Posterior cingulate gyrus (tissue), 11 donors: ENCODE data around the gene DMRTB1.

ENCODE experiments used
- DNase-seq, 10 donors: peaks; one replicate each; pipeline versions ENCODE4 v3.0.0 to v3.0.0-alpha.2; 2020 to 2021; ENCODE audit warnings: mixed read lengths in 3 of 10
- intact Hi-C: fragments of 100-400 bp; cut with DNase I; formaldehyde crosslinking; loops from one replicate; pipeline ENCODE4 v1.15.1; 2023

DMRTB1 gene

GRCh38 chr1:53483656-53484055 is 24.5 kb downstream of the DMRTB1 start:
- peak in 3 of 10 donors; percentile 24 to 38 (median 33) for DNase-seq
- intact Hi-C loops: no loop called here

- intact Hi-C loops: loop anchor here (1.0 kb wide), 1 partner anchor 269 kb away; no protein-coding TSS in a partner anchor
- DNase-seq: peak in 3 of 10 donors; percentile 47 to 64 (median 59)
These were observed 25.7 kb downstream of the DMRTB1 start for GRCh38 chr1:53484705-53485477.

GRCh38 chr1:53485478-53486394 is 26.5 kb downstream of the DMRTB1 start:
- intact Hi-C loops: loop anchor here (1.0 kb wide), 1 partner anchor 269 kb away; no protein-coding TSS in a partner anchor
- peak; percentile 64 to 96 (median 82) for DNase-seq

- peak in 3 of 10 donors; percentile 41 to 51 (median 48) for DNase-seq
- intact Hi-C loops: no loop called here
These were observed 27.3 kb downstream of the DMRTB1 start for GRCh38 chr1:53486395-53487026.

- no peak for DNase-seq
- intact Hi-C loops: no loop called here
These were observed 31.2 kb downstream of the DMRTB1 start for GRCh38 chr1:53490351-53490750.

- DNase-seq: peak in 2 of 10 donors; percentile 21 to 34
- intact Hi-C loops: no loop called here
These were observed 36.6 kb downstream of the DMRTB1 start for GRCh38 chr1:53495633-53496345.

- intact Hi-C loops: no loop called here
- peak in 4 of 10 donors; percentile 10 to 55 (median 34) for DNase-seq
These were observed 39.4 kb downstream of the DMRTB1 start for GRCh38 chr1:53498555-53499131.

GRCh38 chr1:53499257-53500203 is 40.3 kb downstream of the DMRTB1 start:
- DNase-seq: peak in 2 of 10 donors; percentile 3 to 78
- intact Hi-C loops: no loop called here

- DNase-seq: peak in 1 of 10 donors; percentile 73
- intact Hi-C loops: no loop called here
These were observed 41.2 kb downstream of the DMRTB1 start for GRCh38 chr1:53500204-53501064.

- DNase-seq: peak in 1 of 10 donors; percentile 54
- intact Hi-C loops: no loop called here
These were observed 42.1 kb downstream of the DMRTB1 start for GRCh38 chr1:53501065-53502005.

GRCh38 chr1:53502641-53503432 is 43.6 kb downstream of the DMRTB1 start:
- peak in 1 of 10 donors; percentile 70 for DNase-seq
- intact Hi-C loops: no loop called here

GRCh38 chr1:53503433-53504217 is 44.4 kb downstream of the DMRTB1 start:
- intact Hi-C loops: no loop called here
- peak in 1 of 10 donors; percentile 68 for DNase-seq

GRCh38 chr1:53504901-53505300 is 45.7 kb downstream of the DMRTB1 start:
- intact Hi-C loops: no loop called here
- no peak for DNase-seq

GRCh38 chr1:53505401-53505800 is 46.2 kb downstream of the DMRTB1 start:
- no peak for DNase-seq

GRCh38 chr1:53505891-53506290 is 46.7 kb downstream of the DMRTB1 start:
- intact Hi-C loops: no loop called here
- no peak for DNase-seq

More at GRCh38 chr1:53505401-53505800, 46.2 kb downstream of the DMRTB1 start:
- intact Hi-C loops: no loop called here
